ENCODE data around the gene SERINC3. TPM values are rescaled to one million over a fixed set of nuclear protein-coding genes. Genes with fewer than 3 reads are reported as not detected.
A peak's percentile ranks its signal among the peaks of the same experiment; 100 is the strongest.

Gene SERINC3
- polyA plus RNA-seq, 1 of the 3 experiments (the other 2 are of a cell fraction), result 105 TPM

DNA sequence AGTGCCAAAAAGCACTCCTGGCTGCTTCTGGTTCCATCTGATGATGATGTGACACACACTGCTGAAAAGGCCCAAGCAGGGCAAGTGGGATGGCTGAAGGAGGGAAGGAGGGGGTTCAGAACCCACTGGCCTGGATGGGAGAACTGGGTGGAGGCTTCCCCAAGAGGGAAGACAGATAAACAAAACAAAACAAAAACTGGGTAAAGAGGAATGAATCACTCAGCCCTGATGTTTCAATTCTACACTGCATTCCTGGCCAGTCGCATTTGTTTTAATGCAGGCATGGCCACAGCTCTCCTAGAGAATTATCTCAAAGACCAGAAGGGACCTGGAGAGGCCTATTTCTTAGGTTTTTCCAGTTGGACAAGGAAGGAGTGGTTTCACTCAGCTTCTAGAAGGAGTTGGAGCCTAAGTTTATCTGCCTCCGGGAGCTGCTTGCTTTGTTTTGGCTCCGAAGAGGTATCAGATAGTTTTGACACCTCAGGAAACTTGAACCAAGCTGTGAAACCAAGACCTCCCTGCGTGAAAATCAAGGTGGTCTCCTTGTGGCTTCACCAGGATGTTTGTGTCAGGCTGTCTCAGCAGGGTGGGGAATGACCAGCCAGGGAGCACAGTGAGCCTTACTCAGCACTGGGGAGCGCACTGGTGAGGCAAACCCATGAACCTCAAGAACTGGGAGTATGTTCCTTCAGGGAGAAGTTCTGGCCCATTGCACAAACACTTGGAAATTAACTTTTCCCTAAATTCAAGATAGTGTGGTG lies 30.1 kb downstream of the SERINC3 start:
- Histone ChIP-seq H3K9me2 (no peaks in the 10 kb centered on the region), H3K9ac (peak overlapping the region; percentile 5; the same call in 1 of the 2 replicates), H3K36me3 (replicated peaks in 1 of 2; ENCODE audit: control insufficient read depth in 1 of 2, insufficient read depth in 2 of 2, low read length in 1 of 2) (peaks cover 55 to 72% of the 10 kb centered on the region in 2 experiments), H3K27ac (ENCODE audit: low read depth in 2 of 2, low read length in 1 of 2) (peak overlapping the region in 1 of 2 experiments; percentile 100; a peak in 3 of 4 replicates), H4K20me1 (ENCODE audit: insufficient read depth) (no peaks in the 10 kb centered on the region), H3K9me3 (no peaks in the 10 kb centered on the region), H3K27me3 (ENCODE audit: insufficient read depth) (no peaks in the 10 kb centered on the region), H3K4me1 (ENCODE audit: control insufficient read depth in 1 of 2, insufficient read depth in 2 of 2, low read depth in 1 of 2, low read length in 1 of 2) (peaks cover 0 to 33% of the 10 kb centered on the region in 2 experiments; a peak in 2 of 4 replicates), H3K4me3 (ENCODE audit: low read depth in 2 of 2, low read length in 1 of 2) (no peak overlapping the region), H3K4me2 (no peak overlapping the region), H3F3A (replicated peaks; ENCODE audit: insufficient read depth) (peaks cover 47% of the 10 kb centered on the region), H3K79me2 (ENCODE audit: insufficient read depth) (0 out of 2 replicates have a peak, but pooled peaks cover 7% of the 10 kb centered on the region), H2AFZ (ENCODE audit: low read depth) (no peak overlapping the region)
- ChIA-PET CTCF (interaction anchor here (1.1 to 4.2 kb wide), 2 partner anchors 15 to 118 kb away, joined by 3 to 17 read pairs; no protein-coding TSS in a partner anchor), POLR2A (no interaction called here)
- DNase-seq, result no peak
- WGBS (ENCODE audit: low lambda C conversion rate), result 96% methylated on average over 5 of the region's 5 CpGs
- TF ChIP-seq GABPA (IDR thresholded peaks at IDR 0.05; ENCODE audit: low read depth), result no peak
- TF ChIP-seq EZH2phosphoT487 (IDR thresholded peaks at IDR 0.05; ENCODE audit: borderline replicate concordance, low read depth), result no peak
- TF ChIP-seq POLR2AphosphoS5 (IDR thresholded peaks at IDR 0.05; ENCODE audit: low read depth, low read length), result no peak
- TF ChIP-seq RFX5 (IDR thresholded peaks at IDR 0.05; ENCODE audit: low read length), result no peak
- TF ChIP-seq NFIC (IDR thresholded peaks at IDR 0.05; ENCODE audit: borderline replicate concordance), result no peak
- TF ChIP-seq CHD2 (IDR thresholded peaks at IDR 0.05; ENCODE audit: low read length, partially characterized antibody), result no peak
- no peak for TF ChIP-seq ELF1 (IDR thresholded peaks at IDR 0.05)
- no peak for TF ChIP-seq YY1 (IDR thresholded peaks at IDR 0.05; ENCODE audit: low read depth)
- TF ChIP-seq MXI1 (IDR thresholded peaks at IDR 0.05; ENCODE audit: low read depth, low read length), result no peak
- TF ChIP-seq RXRA (IDR thresholded peaks at IDR 0.05; ENCODE audit: borderline replicate concordance, low read depth), result no peak
- no peak for TF ChIP-seq SIN3A (IDR thresholded peaks at IDR 0.05; ENCODE audit: borderline replicate concordance, low read depth, low read length)

DNA sequence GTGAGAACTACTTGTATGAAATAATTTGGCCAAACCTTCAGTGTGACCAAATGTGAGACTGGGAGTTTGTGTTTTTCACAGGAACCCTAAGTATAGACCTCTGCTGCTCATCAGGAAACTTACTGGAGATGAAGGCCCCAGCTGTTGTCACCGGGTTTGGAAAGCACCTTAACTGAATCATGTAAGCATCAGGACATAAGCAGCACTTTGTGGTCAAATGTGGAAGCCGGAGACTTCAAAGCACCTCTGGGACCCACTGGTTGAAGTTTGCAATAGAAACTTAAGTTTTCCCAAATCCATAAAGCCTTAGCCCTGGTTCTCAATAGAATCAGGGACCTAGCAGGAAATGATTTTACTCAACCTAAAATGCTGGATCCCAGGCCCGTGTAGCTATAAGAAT lies 31.9 kb downstream of the SERINC3 start:
- CTCF ChIA-PET, result interaction anchor here (0.9 kb wide), 1 partner anchor 30 kb away, joined by 3 read pairs; no protein-coding TSS in a partner anchor
- no peak overlapping the region for H2AFZ ChIP-seq (ENCODE audit: low read depth)
- peaks cover 63 to 68% of the 10 kb centered on the region in 2 experiments for H3K36me3 ChIP-seq (replicated peaks in 1 of 2; ENCODE audit: control insufficient read depth in 1 of 2, insufficient read depth in 2 of 2, low read length in 1 of 2)
- H3K79me2 ChIP-seq (ENCODE audit: insufficient read depth), result 0 out of 2 replicates have a peak, but pooled peaks cover 7% of the 10 kb centered on the region
- H3K27me3 ChIP-seq (ENCODE audit: insufficient read depth), result no peaks in the 10 kb centered on the region
- no peaks in the 10 kb centered on the region for H3K9me3 ChIP-seq
- H3F3A ChIP-seq (replicated peaks; ENCODE audit: insufficient read depth), result peaks cover 30% of the 10 kb centered on the region
- peaks cover 0 to 18% of the 10 kb centered on the region in 2 experiments; a peak in 2 of 4 replicates for H3K4me1 ChIP-seq (ENCODE audit: control insufficient read depth in 1 of 2, insufficient read depth in 2 of 2, low read depth in 1 of 2, low read length in 1 of 2)
- 72% methylated on average over 3 of the region's 3 CpGs for WGBS (ENCODE audit: low lambda C conversion rate)
- no peak overlapping the region for H3K9ac ChIP-seq
- peak overlapping the region in 1 of 2 experiments; percentile 18; a peak in 1 of 4 replicates for H3K27ac ChIP-seq (ENCODE audit: low read depth in 2 of 2, low read length in 1 of 2)
- H4K20me1 ChIP-seq (ENCODE audit: insufficient read depth), result no peaks in the 10 kb centered on the region
- DNase-seq, result no peak
- no peak overlapping the region for H3K4me2 ChIP-seq
- POLR2A ChIA-PET, result no interaction called here
- no peak overlapping the region for H3K4me3 ChIP-seq (ENCODE audit: low read depth in 2 of 2, low read length in 1 of 2)
- no peaks in the 10 kb centered on the region for H3K9me2 ChIP-seq
- TF ChIP-seq, protein P1, sequence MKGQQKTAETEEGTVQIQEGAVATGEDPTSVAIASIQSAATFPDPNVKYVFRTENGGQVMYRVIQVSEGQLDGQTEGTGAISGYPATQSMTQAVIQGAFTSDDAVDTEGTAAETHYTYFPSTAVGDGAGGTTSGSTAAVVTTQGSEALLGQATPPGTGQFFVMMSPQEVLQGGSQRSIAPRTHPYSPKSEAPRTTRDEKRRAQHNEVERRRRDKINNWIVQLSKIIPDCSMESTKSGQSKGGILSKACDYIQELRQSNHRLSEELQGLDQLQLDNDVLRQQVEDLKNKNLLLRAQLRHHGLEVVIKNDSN (IDR thresholded peaks at IDR 0.05; ENCODE audit: borderline replicate concordance, low read depth), result no peak
- TF ChIP-seq FOXM1 (IDR thresholded peaks at IDR 0.05; ENCODE audit: low read depth) (no peak), NFIC (IDR thresholded peaks at IDR 0.05; ENCODE audit: borderline replicate concordance) (no peak), POLR2AphosphoS5 (IDR thresholded peaks at IDR 0.05; ENCODE audit: low read depth, low read length) (no peak), NRF1 (IDR thresholded peaks at IDR 0.05; ENCODE audit: low read depth, low read length) (no peak), GATA2 (CRISPR knock-in tag; IDR thresholded peaks at IDR 0.05) (no peak), SIN3A (IDR thresholded peaks at IDR 0.05; ENCODE audit: borderline replicate concordance, low read depth, low read length) (no peak), MXI1 (IDR thresholded peaks at IDR 0.05; ENCODE audit: low read depth, low read length) (no peak), CHD2 (IDR thresholded peaks at IDR 0.05; ENCODE audit: low read length, partially characterized antibody) (no peak), RAD21 (IDR thresholded peaks at IDR 0.05; ENCODE audit: low read length) (no peak), EZH2phosphoT487 (IDR thresholded peaks at IDR 0.05; ENCODE audit: borderline replicate concordance, low read depth) (no peak), GABPA (IDR thresholded peaks at IDR 0.05; ENCODE audit: low read depth) (no peak), SMC3 (IDR thresholded peaks at IDR 0.05; ENCODE audit: low read depth, low read length) (no peak), TCF12 (IDR thresholded peaks at IDR 0.05) (no peak)
- TF ChIP-seq, protein P2, sequence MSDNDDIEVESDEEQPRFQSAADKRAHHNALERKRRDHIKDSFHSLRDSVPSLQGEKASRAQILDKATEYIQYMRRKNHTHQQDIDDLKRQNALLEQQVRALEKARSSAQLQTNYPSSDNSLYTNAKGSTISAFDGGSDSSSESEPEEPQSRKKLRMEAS (IDR thresholded peaks at IDR 0.05; ENCODE audit: low read depth), result no peak
- TF ChIP-seq, protein P3, sequence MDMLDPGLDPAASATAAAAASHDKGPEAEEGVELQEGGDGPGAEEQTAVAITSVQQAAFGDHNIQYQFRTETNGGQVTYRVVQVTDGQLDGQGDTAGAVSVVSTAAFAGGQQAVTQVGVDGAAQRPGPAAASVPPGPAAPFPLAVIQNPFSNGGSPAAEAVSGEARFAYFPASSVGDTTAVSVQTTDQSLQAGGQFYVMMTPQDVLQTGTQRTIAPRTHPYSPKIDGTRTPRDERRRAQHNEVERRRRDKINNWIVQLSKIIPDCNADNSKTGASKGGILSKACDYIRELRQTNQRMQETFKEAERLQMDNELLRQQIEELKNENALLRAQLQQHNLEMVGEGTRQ (IDR thresholded peaks at IDR 0.05; ENCODE audit: borderline replicate concordance, low read depth, low read length), result no peak
- TF ChIP-seq, protein P4, sequence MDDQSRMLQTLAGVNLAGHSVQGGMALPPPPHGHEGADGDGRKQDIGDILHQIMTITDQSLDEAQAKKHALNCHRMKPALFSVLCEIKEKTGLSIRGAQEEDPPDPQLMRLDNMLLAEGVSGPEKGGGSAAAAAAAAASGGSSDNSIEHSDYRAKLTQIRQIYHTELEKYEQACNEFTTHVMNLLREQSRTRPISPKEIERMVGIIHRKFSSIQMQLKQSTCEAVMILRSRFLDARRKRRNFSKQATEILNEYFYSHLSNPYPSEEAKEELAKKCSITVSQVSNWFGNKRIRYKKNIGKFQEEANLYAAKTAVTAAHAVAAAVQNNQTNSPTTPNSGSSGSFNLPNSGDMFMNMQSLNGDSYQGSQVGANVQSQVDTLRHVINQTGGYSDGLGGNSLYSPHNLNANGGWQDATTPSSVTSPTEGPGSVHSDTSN (IDR thresholded peaks at IDR 0.05), result no peak
- TF ChIP-seq, protein P5, sequence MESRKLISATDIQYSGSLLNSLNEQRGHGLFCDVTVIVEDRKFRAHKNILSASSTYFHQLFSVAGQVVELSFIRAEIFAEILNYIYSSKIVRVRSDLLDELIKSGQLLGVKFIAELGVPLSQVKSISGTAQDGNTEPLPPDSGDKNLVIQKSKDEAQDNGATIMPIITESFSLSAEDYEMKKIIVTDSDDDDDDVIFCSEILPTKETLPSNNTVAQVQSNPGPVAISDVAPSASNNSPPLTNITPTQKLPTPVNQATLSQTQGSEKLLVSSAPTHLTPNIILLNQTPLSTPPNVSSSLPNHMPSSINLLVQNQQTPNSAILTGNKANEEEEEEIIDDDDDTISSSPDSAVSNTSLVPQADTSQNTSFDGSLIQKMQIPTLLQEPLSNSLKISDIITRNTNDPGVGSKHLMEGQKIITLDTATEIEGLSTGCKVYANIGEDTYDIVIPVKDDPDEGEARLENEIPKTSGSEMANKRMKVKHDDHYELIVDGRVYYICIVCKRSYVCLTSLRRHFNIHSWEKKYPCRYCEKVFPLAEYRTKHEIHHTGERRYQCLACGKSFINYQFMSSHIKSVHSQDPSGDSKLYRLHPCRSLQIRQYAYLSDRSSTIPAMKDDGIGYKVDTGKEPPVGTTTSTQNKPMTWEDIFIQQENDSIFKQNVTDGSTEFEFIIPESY (IDR thresholded peaks at IDR 0.05; ENCODE audit: borderline replicate concordance, low read depth), result no peak

Measured in SK-N-SH (cell line).